NOMO-1 (cell line): ENCODE data around the gene PTAFR.
"Not testable (repeated sequence)": the region's sequence is repeated elsewhere in the genome, so short reads cannot be mapped to it uniquely, and the experiment has no call there.

Source experiments
- DNase-seq, 2 experiments: peaks; one replicate each; lab custom pipeline; 2025; ENCODE audit not compliant: unreplicated experiment in 2 of 2; lab: John Stamatoyannopoulos, UW

The PTAFR gene

DNA sequence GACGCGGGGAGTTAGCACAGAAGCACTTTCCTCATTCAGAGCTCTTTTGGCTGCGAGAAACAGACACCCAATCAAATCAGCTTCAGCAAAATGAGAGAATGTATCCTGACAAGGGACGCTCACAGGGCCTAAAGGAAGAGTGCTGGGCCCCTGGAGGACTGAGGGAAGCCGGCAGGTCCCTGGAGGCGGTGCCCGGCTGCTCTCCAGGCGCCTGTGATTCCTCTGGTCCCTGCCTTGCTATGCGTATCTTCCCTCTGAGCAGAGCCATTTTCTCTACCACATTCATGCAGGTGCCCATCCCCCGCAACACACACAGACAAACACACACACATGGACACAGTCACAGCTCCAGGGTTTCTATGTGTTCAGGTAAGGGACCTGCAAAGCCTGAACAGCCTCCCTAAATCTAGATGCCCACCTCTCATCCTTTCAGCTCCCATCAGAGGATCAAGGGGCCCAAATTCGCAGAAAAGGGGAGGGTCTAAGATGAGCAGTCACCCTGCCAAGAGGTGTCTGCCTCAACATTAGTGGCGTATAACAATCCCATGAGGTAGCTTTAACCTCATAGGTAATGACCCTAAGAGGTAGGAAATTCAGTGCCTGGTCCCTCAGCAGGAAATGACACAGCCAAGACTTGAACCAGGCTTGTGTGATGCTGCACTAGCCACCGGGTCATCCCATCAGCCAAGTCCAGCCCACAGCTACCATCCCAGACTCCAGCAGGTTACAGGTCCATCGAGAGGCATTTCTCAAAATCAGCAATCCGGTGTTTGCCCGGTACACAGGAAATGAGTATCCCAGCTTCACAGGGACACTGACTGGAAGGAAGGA lies 29.0 kb downstream of the PTAFR start:
- DNase-seq: no peak

DNA sequence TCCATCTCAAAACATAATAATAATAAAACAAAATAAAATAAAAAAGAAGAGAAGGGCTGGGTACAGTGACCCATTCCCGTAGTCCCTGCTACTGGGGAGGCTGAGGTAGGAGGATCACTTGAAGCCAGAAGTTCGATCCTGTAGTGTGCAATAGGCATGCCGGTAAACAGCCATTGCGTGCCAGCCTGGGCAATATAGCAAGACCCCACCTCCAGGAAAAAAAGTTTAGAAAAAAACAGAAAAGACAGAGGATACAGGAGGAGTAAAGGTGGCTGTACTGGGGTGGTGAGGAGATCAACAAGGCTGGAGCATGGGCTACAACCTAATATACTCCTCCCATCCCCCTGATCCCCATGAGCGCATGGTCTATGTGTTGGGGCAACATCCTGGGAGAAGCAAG lies 30.8 kb downstream of the PTAFR start:
- DNase-seq: no peak

- peak; percentile 25 to 64 for DNase-seq
These were observed 32.0 kb downstream of the PTAFR start for GRCh38 chr1:28144203-28145135.

GRCh38 chr1:28143496-28144202 lies 32.8 kb downstream of the PTAFR start:
- peak in 1 of 2 experiments; percentile 24 for DNase-seq

GRCh38 chr1:28141685-28142084 lies 34.8 kb downstream of the PTAFR start:
- DNase-seq: no peak

DNA sequence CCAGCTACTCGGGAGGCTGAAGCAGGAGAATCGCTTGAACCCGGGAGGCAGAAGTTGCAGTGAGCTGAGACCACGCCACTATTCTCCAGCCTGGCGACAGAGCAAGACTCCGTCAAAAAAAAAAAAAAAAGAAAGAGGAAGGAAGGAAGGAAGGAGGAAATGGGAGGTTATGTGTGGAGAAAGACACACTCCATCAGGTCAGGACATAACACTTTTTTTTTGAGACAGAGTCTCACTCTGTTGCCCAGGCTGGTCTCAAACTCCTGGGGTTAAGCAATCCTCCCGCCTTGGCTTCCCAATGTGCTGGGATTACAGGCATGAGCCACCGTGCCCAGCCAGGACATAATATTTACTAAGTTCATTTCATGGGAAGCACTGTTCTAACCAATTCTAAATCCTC lies 36.6 kb downstream of the PTAFR start:
- DNase-seq: not testable (repeated sequence)

DNA sequence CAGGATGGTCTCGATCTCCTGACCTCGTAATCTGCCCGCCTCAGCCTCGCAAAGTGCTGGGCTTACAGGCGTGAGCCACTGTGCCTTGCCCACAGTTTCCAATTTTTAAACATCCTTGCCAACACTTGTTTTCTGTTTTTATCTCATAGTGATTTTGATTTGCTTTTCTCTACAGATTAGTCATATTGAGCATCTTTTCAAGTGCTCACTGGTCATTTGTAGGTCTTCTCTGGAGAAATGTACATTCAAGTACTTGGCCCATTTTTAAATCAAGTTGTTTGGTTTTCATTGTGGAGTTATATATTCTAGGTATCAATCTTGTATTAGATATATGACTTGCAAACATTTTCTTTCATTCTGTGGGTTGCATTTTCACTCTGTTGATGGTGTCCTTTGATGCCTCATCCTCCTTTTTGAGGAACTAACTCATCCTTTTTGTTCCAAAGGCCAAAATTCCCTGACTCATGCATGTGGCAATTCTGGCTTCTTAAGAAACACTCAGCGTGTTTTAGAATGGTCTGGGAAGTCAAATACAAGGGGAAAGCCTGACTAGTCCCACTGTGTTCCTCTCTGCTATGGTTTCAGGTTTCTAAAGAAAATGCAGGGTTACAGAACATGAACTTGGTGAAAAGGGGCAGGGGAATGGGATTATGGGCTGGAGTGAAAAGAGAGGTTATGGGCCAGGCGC lies 37.3 kb downstream of the PTAFR start:
- DNase-seq: peak; percentile 49 to 72

GRCh38 chr1:28136922-28137613 lies 39.4 kb downstream of the PTAFR start:
- DNase-seq: no peak

- peak in 1 of 2 experiments; percentile 27 for DNase-seq
These were observed 40.1 kb downstream of the PTAFR start for GRCh38 chr1:28136169-28136921.

DNA sequence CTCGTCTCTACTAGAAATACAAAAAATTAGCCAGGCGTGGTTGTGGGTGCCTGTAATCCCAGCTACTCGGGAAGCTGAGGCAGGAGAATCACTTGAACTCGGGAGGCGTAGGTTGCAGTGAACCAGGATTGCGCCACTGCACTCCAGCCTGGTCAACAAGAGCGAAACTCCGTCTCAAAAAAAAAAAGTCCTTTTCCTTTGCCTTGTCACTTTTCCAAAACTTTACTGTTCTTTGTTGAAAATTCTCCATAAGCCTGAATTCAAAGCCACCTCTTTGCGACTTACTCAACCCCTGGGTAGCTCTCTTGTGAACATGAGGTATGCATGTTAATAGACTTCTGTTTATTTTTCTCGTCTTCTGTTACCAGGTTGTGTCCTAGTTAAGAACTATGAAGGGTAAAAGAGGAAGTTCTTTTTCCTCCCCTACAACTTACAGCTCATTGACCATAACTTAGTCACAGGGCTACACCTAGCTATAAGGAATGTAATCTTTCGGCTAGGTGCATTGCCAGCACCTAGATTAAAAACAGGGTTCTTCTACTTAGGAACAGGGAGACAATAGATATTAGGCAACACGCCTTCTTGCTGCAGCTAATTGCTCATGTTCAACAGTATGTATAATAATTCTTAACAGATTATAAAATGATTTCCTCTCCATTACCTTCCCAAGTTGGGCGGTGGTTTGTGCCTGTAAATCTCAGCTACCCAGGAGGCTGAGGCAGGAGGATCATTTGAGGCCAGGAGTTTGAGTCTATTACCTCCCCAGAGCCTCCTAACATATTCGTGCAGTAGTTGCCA lies 40.9 kb downstream of the PTAFR start:
- peak; percentile 46 to 91 for DNase-seq

- DNase-seq: no peak
These were observed 41.8 kb downstream of the PTAFR start for GRCh38 chr1:28134651-28135207.

DNA sequence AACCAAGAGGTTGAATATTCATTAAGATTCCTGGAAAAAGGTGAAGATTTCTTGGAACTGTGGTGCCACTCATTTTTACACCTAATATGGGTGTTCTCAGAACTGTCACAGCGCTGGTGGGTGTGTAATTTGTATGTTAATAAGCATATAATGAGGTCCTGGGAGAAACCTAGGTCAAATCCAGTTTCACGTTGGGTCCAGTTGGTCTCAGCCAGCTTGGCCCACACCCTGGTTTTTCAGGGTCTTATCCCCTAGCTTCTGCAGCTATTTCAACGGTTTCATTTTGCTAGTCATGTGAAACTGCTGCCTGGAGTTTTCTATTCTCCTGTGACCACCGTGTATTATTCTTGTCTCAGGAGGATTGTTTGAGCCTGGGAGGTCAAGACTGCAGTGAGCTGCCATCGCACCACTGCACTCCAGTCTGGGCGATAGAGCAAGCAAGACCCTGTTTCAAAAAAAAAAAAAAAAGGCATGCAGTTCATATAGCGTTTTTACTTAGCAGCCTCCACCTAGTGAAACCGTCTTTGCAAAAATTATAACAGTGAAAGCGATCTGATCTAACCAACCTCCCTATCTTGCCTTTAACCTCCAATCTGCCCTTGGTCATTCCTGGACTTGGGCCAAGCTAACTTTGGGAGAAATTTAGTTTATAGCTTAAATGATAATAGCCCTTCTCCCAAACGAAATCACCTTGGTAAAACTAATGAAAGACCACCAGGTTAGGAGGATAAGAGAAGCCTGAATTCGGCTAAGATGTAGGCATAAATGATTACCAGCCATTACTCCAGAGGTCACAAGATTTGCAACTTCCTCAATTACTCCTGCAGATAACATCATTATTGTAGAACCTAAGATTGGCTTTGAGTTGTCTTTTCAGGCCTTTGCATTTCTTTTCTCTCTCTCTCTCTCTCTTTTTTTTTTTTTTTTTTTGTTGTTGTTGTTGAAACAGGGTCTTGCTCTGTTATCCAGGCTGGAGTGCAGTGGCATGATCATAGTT lies 44.0 kb downstream of the PTAFR start:
- DNase-seq: peak; percentile 25 to 53

DNA sequence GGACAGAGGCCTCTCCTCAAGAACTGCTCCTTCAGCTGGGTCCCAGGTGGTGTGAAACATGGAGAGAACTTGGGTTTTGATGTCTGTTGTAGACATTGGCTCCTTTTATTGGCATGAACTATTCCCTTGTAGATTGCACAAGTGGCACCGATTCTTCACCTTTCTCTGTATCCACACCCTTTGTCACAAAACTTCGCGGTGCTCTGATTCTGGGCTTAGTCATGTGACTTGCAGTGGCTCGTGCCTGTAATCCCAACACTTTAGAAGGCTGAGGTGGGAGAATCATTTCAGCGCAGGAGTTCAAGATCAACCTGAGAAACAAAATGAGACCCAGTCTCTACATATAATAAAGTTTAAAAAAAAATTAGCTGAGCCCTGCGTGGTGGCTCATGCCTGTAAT lies 45.6 kb downstream of the PTAFR start:
- no peak for DNase-seq

DNA sequence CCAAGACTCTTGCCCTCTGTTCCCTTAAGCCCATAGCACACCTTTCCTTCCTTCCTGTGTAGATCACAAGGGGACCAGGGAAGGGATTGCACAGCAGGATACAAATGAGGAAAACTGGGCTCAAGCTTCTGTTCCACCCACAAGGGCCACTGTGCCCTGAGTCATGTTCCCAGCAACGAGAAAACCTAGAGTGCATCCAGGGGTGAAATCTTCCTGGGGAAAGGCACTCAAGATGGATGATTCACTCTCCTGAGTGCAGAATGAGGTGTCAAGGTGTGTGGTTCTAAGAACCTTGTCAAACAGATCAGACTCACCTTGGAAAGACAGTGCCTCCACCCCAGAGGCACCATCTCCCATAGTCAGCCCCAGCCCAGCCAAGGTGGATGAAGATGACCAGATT lies 47.3 kb downstream of the PTAFR start:
- DNase-seq: no peak

DNA sequence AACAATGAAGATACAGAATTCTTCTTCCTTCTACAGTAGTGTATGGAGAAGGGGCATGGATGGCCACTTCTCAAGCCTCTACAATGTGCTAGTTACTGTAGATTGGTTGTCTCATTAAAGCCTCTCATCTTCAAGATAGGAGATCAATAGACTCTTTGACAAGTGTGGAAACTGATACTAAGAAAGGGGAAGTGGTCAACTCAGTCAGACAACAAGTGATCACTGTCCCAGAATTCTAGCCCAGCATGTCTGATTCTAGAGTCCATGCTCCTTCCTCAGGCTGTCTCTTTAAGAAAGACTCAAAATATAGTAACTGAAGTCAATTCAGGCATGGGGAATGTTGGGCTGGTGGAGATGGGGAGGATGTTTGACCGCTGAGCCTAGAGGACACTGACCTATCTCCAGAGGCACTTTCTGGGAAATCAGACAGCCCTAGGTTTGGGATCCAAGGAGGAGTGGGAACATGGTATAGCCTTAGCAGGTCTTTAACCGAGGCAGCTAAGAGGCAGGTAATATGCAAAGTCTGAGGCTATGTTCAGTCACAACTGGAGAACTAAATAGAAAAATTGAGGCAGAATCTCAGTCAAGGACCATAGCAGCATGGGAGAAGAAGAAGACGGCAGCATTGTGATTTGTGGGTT lies 48.8 kb downstream of the PTAFR start:
- DNase-seq: peak; percentile 65 to 91

- peak; percentile 62 to 94 for DNase-seq
These were observed 49.6 kb downstream of the PTAFR start for GRCh38 chr1:28126783-28127490.
